Umbilical cord (tissue), 2 donors: ENCODE measurements around the gene AP3B1. TPM values are rescaled to one million over a fixed set of nuclear protein-coding genes. Genes with fewer than 3 reads are reported as not detected.
"Not testable (repeated sequence)": the region's sequence is repeated elsewhere in the genome, so short reads cannot be mapped to it uniquely, and the experiment has no call there.

Source experiments
- DNase-seq: peaks from one replicate; pipeline ENCODE4 v3.0.0-alpha.2; 2015; ENCODE audit warnings: low spot score
- total RNA-seq: library from RNA; depleted of rRNA; stranded (reverse); fragments of >200 nt; gene quantifications from one replicate; pipeline ENCODE4 v1.2.3, GENCODE V29; 2014; ENCODE audit warnings: low replicate concordance; ENCODE audit not compliant: insufficient read depth

AP3B1 gene
- total RNA-seq, 1 donor from 2014 or later = 60.9 TPM

GRCh38 chr5:78243091-78243490, 51.4 kb downstream of the AP3B1 start:
- no peak for DNase-seq

GRCh38 chr5:78242001-78242400, 52.5 kb downstream of the AP3B1 start:
- no peak for DNase-seq

- no peak for DNase-seq
Observed at GRCh38 chr5:78237911-78238310, 56.6 kb downstream of the AP3B1 start.

GRCh38 chr5:78236046-78236445, 58.5 kb downstream of the AP3B1 start:
- DNase-seq = no peak

GRCh38 chr5:78235289-78235688, 59.2 kb downstream of the AP3B1 start:
- no peak for DNase-seq

- DNase-seq = no peak
Observed at GRCh38 chr5:78234804-78235203, 59.7 kb downstream of the AP3B1 start.

GRCh38 chr5:78232163-78232562, 62.3 kb downstream of the AP3B1 start:
- no peak for DNase-seq

- DNase-seq = no peak
Observed at GRCh38 chr5:78224358-78224757, 70.1 kb downstream of the AP3B1 start.

GRCh38 chr5:78221964-78222451, 72.5 kb downstream of the AP3B1 start:
- no peak for DNase-seq

- no peak for DNase-seq
Observed at GRCh38 chr5:78221467-78221866, 73.0 kb downstream of the AP3B1 start.

- DNase-seq = no peak
Observed at GRCh38 chr5:78215972-78216371, 78.5 kb downstream of the AP3B1 start.

GRCh38 chr5:78215565-78215964, 78.9 kb downstream of the AP3B1 start:
- DNase-seq = no peak

GRCh38 chr5:78213799-78214198, 80.7 kb downstream of the AP3B1 start:
- DNase-seq = no peak

GRCh38 chr5:78211052-78211451, 83.4 kb downstream of the AP3B1 start:
- no peak for DNase-seq

GRCh38 chr5:78204241-78204640, 90.3 kb downstream of the AP3B1 start:
- DNase-seq = no peak

- DNase-seq = no peak
Observed at GRCh38 chr5:78203815-78204214, 90.7 kb downstream of the AP3B1 start.

- no peak for DNase-seq
Observed at GRCh38 chr5:78190402-78190801, 104.1 kb downstream of the AP3B1 start.

- DNase-seq = not testable (repeated sequence)
Observed at GRCh38 chr5:78188681-78189080, 105.8 kb downstream of the AP3B1 start.

GRCh38 chr5:78187172-78187571, 107.3 kb downstream of the AP3B1 start:
- no peak for DNase-seq

GRCh38 chr5:78182838-78183237, 111.7 kb downstream of the AP3B1 start:
- no peak for DNase-seq

GRCh38 chr5:78178356-78178755, 116.1 kb downstream of the AP3B1 start:
- DNase-seq = no peak

GRCh38 chr5:78170335-78170734, 124.2 kb downstream of the AP3B1 start:
- not testable (repeated sequence) for DNase-seq

GRCh38 chr5:78162253-78162862, 132.1 kb downstream of the AP3B1 start:
- DNase-seq = no peak

- DNase-seq = no peak
Observed at GRCh38 chr5:78157001-78157400, 137.5 kb downstream of the AP3B1 start.
